Inflammatory macrophage treated with lipopolysaccharide for 1 hour (primary cell): ENCODE data around the gene RNF166.
A peak's percentile ranks its signal among the peaks of the same experiment; 100 is the strongest.

ENCODE experiments used
- DNase-seq, 2 donors: peaks; one replicate each; pipeline ENCODE4 v3.0.0-alpha.2; 2020 to 2022

Gene RNF166

GRCh38 chr16:88691129-88691813, 14.9 kb downstream of the RNF166 start:
- DNase-seq = no peak

- no peak for DNase-seq
Observed at GRCh38 chr16:88690341-88691128, 15.7 kb downstream of the RNF166 start.

GRCh38 chr16:88688013-88688778, 18.0 kb downstream of the RNF166 start:
- no peak for DNase-seq

GRCh38 chr16:88687676-88688012, 18.6 kb downstream of the RNF166 start:
- no peak for DNase-seq

GRCh38 chr16:88687254-88687576, 19.0 kb downstream of the RNF166 start:
- no peak for DNase-seq

GRCh38 chr16:88686439-88687253, 19.6 kb downstream of the RNF166 start, which contains the start of gene SNAI3:
Gene SNAI3 (minus strand): TSS chr16:88686507. CDS start chr16:88686406, 101 bp downstream.
- DNase-seq = peak; percentile 92 to 96

- no peak for DNase-seq
Observed at GRCh38 chr16:88686062-88686438, 20.2 kb downstream of the RNF166 start.

GRCh38 chr16:88685156-88686061, 20.8 kb downstream of the RNF166 start:
- peak; percentile 71 to 88 for DNase-seq

- no peak for DNase-seq
Observed at GRCh38 chr16:88684569-88685155, 21.5 kb downstream of the RNF166 start.

- peak; percentile 83 to 87 for DNase-seq
Observed at GRCh38 chr16:88681709-88682451, 24.3 kb downstream of the RNF166 start.

GRCh38 chr16:88681084-88681680, 25.0 kb downstream of the RNF166 start:
- DNase-seq = no peak

- no peak for DNase-seq
Observed at GRCh38 chr16:88680554-88681083, 25.6 kb downstream of the RNF166 start.

- DNase-seq = no peak
Observed at GRCh38 chr16:88678224-88678979, 27.8 kb downstream of the RNF166 start.

GRCh38 chr16:88677721-88678120, 28.5 kb downstream of the RNF166 start:
- no peak for DNase-seq

GRCh38 chr16:88676502-88677242, 29.5 kb downstream of the RNF166 start:
- no peak for DNase-seq

GRCh38 chr16:88673716-88674379, 32.4 kb downstream of the RNF166 start:
- DNase-seq = no peak

GRCh38 chr16:88672776-88673175, 33.4 kb downstream of the RNF166 start:
- no peak for DNase-seq

- DNase-seq = no peak
Observed at GRCh38 chr16:88671806-88672205, 34.4 kb downstream of the RNF166 start.
